Activated CD4-positive, alpha-beta T cell treated with anti-CD3 and anti-CD28 coated beads, Interleukin-2, amount 50 U/mL, for 16 hours (primary cell): ENCODE results near the gene OMA1.

Source experiments
- DNase-seq: peaks from one replicate; pipeline ENCODE4 v3.0.0-alpha.2; 2020

OMA1 gene

DNA sequence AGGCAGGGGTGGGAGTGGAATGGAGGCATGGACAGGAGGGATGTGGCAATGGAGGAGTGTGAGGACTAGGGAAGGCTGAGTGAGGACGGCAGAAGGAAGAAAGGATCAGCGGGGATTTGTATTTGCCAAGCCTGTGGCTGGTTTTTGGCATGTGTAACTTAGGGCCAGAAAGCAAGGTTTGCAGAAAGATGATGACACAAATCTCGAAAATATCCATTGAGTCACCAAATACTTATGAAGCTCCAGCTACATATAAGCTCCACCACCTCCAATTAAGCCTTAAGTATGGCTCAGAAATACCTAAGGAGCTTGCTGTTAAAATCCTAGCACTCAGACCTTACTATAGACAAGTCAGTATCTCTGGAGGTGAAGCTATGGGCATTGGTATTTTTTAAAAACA, 90.1 kb downstream of the OMA1 start:
- no peak for DNase-seq

DNA sequence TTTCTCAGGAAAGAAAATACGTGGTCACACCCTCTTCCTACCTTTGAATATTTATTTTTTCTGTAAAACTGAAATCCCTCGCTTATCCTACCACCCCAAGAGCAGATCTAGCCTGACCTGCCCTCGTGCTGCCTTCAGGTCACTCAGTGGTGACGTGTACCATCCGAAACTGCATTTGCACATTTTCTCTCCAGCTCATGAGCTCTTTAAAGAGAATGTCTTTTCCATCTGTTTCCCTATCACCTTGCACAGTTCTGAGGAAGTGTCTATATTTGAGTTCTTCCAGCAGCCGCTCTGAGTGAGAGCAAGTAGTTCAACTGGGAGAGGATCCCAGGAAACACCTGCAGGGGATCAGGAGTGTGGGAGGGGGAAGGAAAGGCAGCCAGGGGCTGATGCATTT, 91.7 kb downstream of the OMA1 start:
- no peak for DNase-seq

DNA sequence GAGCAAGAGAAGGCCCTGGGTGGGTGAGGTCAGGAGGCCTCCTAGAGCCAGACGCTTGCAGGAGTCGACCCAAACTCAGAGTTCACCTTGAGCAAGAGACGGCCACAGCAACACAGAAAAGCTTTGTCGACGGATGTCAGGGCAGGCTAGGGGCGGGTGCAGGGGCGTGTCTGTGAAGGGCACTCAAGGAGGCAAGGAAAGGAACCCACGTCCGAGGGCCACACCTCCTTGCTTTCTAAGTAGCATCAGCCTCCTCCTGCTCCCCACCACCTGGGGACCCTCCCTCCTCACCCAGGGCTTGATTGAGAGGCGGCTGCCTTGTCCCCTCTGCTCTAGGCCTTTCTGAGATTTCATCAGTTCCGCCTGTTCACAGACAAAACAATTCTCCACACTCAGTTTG, 92.1 kb downstream of the OMA1 start:
- DNase-seq: no peak

DNA sequence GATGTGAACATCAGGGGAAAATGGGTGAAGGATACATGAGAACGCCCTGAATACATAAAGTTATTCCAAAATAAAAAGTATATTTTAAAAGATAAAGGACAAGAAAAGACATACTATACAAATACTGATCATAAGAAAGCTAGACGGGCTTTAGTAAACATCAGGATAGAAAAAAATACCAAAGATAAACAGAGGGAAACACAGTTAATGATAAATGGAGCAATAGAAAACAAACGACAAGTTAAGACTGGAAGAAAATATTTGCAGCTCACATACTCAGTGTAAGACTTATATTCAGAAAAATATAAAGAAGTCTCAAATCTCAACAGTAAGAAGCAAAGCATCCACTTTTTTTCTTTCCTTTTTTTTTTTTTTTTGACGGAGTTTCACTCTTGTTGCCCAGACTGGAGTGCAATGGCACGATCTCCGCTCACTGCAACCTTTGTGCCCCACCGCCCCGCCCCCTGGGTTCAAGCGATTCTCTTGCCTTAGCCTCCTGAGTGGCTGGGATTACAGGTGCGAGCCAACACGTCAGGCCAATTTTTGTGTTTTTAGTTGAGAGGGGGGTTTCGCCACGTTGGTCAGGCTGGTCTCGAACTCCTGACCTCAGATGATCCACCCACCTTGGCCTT, 94.8 kb downstream of the OMA1 start:
- DNase-seq: no peak

DNA sequence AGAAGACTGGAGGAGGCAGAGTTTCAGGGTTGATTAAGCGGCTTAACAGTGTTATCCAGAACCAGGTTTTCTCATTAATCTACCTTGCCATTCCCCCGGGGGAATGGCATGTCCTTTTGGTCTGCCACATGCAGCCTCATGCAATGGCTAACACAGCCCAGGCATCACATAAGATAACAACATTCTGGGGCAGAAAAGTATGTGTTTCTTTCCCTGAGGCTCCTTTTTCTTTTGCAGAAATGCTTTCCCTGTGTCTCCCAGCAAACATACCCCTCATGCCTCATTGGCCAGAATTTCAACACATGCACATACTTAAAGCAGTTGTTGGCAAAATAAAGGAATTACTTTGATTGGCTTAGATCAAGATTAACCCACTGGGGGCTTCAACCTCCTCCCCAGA, 98.6 kb downstream of the OMA1 start:
- DNase-seq: no peak

DNA sequence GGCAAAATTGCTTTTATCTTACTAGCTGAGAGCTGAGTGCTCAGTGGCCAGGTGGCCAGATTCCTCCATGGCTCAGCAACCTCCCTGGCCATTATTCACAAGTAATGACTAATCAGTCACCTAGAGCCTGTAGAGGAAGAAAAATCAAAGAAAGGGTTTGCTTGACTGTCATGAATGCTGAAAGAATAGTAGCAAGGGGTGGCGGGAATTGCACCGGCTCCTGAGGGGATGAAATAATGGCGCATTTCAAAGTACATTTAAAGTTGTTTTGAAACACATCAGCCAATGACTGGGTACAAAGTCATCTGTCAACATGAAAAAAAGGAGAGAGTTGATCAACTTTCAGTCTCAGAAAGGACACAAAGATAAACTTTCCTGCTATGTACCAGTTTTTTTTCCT, 99.5 kb downstream of the OMA1 start:
- DNase-seq: no peak

DNA sequence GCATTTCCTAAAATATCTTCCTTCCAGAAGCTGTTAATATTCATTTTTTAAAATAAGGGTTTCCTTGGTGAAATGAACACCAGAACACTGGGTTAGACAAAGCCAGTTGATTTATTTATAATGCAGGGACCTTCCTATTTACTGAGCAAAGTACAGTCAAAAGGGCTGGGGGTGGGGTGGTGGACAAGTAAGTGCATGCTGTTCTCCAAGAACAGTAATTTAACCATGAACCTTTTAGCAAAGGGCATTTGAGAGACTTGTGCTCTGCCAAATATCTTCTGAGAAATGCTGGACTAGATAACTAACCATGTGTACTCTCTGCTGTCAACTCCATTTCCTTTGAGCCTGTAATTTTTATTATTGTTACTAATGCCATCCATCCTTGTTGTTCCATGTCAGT, 100.2 kb downstream of the OMA1 start:
- no peak for DNase-seq

DNA sequence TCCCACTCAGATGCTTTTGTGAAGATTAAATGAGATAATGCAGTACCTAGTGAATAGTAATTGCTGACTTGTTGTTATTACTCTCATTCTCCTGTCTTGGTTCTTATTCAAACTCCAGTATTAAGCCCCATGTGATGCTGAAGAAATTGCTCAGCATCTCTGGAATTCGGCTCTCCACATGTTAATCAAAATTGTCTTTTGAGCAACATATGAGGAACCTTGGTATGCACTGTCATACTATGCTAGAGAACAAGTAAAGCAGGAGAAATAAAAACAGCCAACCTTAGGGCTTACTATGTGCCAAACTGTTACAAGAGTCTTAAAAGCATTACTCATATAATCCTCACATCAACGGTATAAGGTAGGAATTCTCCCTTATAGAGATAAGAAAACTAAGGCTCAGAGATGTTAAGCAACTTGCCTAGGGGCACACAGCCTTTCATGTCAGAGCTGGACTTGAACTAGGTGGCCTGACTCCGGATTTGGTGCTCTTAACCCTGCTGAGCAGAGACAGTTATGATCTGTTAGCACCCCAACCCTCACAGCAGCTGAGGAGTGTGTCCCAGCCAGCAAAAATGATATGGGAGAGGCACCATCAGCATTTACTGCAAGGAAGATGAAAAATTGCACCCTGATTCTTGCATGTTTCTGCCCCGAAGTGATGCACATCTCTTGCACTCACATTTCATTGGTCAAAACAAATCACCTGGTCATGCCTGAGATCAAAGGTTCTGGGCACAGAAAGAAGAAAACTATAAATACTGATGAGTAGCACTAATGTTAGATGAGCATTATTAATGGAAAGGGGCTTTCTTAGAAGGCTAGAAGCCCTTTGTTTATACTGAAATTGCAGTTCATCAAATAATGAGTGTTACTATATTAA, 102.3 kb downstream of the OMA1 start:
- DNase-seq: no peak

DNA sequence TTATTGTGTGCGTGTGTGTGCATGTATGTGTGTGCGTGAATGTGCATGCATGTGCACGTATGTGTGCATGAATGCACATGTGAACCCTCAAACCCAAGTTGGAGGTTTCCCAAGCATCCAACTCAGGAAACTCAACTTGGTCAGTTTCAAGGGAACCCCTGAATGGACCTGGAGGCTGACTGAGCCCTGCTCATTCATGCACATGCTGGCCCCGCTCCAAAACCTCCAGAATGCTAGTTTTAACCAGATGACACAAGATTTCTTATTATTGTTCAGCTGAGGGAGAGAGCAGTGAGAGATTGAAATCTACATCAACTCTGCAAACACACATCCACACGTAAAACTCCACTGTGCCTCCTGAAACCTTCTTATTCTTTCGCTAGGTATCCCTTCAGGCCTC, 104.4 kb downstream of the OMA1 start:
- no peak for DNase-seq

DNA sequence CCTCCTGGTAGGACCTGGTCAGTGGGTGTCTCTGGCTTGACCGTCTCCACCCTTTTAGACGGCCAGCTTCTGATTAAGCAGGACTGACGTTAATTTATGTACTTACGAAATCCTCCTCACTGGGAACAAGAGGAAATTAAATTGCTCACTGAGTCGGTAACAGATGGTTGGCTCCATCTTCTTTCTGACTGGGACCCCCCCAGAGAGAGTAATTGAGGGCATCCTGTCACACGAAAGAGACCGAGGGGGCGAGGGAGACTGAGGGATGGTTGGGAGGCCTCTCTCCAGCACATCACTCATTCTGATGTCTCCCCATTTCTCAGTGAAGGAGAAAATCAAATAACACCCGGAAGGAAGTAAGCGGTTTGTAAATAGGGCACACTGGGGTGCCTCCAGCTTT, 104.8 kb downstream of the OMA1 start:
- DNase-seq: no peak

DNA sequence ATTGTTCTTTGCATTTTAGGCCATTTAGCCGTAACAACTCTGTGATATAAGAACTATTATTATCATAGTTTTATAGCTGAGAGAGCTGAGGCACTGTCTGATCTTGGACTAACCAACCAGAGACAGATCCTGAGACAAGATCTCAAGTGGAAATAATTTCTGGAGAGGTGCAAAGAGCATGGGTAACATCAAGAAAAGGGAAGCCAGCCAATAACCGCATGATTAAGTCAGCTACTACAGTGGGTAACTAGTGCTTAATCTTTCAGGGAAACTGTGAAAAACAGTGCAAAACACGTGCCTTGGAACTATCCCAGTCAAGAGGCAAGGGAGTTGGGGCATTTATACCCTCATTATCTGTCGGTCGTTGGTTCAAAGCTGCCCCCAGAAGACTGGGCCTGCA, 105.8 kb downstream of the OMA1 start:
- no peak for DNase-seq

DNA sequence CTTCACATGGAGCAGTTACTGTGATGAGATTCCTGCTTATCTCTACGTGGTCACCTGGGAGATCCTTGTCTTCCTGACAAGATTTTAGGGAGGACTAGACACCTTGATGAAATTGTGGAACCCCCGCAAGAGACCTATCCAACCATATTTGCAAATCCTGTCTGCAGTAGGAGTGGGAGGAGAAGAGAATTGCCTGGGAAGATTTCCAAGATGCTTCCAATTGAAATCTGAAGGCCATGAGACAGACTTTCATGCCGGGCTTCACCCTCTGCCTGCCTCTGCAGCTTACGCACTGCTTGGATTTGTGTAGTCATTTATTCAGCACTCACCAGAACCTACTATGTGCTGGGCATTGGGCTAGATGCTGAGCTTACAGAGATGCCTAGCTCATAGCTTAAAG, 106.6 kb downstream of the OMA1 start:
- no peak for DNase-seq

DNA sequence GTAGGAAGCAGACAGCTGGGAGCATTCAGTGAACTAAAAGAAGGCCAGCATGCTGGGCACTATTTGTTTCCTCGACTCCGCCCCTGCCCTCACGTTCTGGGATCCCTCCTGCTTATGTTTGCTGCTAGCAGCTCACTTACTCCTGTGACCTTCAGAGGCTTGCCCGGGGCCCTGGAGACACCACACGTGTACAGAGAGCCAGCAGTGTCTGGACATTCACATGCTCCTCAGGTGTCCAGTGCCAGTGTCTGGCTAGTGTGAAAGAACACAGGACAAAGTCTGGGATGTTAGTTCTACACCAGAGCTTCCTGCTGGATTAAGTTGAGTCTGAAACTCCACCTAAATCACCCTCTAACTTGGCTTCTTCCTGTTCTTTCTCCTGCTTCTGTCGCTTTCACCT, 108.1 kb downstream of the OMA1 start:
- DNase-seq: no peak

DNA sequence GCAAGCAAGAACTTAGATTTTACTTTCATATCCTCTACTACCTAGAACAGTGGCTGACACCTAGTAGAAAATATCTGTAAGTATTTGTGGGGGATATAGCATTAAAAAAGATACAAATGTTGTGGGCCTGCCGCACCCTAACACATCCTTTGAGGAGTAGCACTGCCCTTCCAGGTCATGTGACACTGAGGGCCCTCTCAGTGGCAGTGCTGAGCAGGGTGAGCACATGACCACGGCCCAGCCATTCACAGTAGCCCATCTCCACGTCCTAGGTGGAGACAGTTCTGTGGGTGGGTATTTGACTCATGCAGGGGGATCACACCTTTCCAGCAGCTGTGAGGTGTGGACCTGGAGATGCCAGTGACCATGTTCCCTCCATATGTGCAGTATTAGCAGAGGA, 108.9 kb downstream of the OMA1 start:
- DNase-seq: no peak

DNA sequence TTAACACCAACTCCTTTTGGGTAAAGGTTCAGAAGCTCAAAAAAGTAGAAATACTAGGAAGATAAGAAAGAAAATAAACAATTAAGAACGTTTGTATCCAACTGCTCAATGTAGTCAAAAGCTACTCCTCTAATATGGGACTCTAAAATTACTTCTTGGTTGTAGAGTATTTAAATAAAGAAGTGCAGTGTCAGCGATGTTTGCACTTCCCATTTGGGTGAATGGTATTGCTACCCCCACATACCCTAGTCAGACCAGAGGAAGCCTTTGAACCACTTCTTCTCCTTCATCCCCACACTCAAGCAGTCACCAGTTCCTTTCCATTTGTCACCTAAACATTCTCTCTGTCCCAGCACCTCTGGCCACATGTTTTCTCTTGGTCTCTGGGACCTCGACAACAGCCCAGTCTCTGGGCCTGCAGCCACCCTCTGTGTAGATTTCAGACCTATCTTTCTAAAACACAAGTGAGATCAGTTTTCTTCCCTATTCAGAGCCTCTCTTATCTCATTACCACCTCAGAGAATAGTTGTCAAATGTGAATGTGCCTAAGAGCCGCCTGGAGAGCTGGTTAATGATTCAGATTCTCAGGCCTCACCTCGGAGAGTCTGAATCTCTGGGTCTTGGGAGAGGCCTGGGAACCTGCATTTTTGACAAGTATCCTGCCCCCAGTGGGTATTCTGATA, 109.8 kb downstream of the OMA1 start:
- DNase-seq: no peak

DNA sequence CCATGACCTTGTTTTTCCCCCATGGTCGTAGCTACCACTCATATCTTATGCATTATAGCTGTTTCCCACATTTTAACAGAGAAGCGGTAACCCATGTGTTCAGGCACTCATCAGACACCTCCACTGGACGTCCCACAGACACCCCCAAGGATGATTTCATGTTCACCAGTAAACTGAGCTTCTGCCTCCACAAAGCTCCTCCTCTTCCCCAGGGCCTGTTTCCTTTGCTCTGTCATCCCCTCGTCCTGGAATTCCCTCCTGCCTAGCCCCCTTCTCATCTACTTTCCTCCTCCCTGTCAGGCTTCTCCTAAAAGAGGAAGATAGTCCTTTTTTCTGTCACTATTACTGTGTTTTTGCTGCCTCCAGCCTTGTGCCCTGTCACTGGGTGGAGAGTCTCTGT, 111.2 kb downstream of the OMA1 start:
- no peak for DNase-seq

DNA sequence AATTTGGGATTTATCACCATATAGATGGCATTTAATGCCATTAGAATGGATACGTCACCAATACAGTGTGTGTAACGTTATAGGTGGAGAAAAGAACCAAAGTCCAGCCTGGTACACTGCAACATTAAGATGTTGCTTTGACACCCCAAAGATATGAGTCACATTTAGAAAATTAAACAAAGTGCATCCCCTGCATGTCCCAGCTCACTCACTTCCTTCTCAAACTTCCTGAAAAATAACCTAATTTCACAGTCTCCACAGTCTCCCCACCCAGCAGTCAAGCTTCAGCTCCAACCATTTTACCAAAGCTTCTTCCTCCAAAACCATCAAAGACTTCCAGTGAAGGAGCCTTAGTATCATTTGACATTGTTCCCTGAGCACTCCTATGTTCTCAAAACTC, 111.9 kb downstream of the OMA1 start:
- DNase-seq: no peak

DNA sequence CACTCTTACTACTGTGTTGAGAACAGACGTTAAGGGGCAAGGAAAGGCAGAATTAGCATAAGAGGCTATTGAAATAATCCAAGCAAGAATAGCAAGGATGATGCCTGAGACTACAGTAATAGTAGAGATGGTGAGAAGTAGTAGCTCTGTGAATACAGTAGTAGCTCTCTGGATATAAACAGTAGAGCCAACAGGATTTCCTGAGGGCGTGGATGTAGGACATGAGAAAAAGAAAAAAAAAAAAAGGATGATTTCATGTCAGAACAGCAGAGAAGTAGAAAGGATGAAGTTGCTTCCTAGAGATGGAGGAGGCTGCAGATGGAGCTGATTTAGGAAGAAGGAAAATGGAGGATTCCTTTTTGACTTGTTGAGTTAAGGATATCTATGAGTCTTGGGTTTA, 112.3 kb downstream of the OMA1 start:
- no peak for DNase-seq

DNA sequence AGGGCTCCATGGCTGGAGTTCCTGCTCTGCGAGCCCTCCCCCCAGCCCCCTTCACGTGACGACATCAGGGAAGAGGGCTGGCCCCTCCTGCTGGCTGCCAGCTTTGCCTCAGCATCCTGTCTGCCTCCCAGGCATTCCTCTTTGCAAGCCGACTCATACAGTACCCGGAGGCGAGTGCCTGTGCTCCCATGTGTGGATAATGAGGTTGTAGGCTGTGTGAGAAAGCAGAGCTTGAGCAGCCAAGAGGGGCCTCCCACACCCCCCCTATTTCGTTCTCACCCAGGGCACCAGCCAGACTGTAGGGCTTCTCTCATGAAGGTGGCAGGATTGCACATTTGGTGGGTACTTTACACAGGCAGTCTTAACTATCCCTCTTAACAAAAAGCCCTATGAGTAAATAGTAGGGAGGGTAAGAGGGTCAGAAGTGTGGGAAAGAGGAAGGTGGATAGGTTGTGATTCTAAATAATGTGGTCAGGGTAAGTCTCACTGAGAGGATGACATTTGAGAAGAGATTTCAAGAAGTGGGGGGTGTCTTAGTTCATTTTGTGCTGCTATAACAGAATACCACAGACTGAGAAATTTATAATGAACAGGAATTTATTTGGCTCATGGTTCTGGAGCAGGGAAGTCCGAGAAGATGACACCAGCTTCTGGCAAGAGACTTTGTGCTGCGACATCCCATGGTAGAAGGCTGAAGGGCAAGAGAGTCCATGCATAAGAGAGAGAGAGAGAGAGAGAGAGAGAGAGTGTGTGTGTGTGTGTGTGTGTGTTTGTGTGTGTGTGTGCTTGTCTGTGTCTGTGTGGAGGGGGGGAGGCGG, 113.5 kb downstream of the OMA1 start:
- no peak for DNase-seq

DNA sequence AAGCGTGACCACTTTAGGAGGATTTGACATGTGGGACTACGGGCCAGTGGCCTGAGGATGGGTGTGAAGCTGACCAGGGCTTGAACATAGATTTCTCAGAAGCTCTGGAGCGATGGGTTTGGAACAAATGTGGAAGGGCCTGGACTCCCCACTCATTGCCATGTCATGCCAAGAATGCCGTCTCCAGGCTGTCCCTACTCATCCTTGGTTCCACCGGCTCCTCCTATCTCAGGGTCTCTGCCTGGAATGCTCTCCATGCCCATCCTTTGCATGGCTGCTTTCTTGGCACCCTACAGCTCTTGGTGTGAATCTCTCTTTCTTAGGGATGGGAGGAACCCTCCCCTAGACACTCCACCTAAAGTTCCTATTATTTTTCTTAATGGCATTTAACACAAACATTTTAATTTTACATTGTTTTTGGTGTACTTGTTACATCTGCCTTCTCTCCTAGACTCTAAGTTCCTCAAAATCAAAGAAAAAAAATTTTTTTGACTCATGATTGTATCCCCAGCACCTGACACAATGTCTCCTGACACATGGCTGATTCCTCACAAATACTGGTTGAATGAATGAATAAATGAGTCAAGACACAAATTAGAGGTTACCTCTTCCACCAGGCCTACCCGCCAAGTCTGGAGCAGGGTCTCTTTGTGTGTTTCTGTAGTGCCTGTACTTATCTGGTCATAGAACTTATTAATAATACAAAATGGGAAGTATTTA, 114.5 kb downstream of the OMA1 start:
- no peak for DNase-seq
